ENCODE measurements around the gene BACE2.

BACE2 gene

GRCh38 chr21:41163091-41163490, 4.9 kb upstream of the BACE2 start:
- H3K27ac ChIP-seq (ENCODE audit: extremely low read depth, low read depth, low read length), result no peak overlapping the region
- H3K4me3 ChIP-seq (ENCODE audit: low read depth, low read length), result no peak overlapping the region
- ChIA-PET CTCF (interaction anchor here (1.3 kb wide), 1 partner anchor 29 kb away, joined by 6 read pairs; no protein-coding TSS in a partner anchor), POLR2A (no interaction called here)
- H3K9me3 ChIP-seq (ENCODE audit: control insufficient read depth, insufficient read depth, low read depth, low read length), result no peaks in the 10 kb centered on the region
- TF ChIP-seq ZNF214 (tag by site-specific recombination; IDR thresholded peaks at IDR 0.05; ENCODE audit: borderline replicate concordance) (no peak), HIC1 (tag by site-specific recombination; IDR thresholded peaks at IDR 0.05) (no peak), ZBTB17 (tag by site-specific recombination; IDR thresholded peaks at IDR 0.05) (no peak), MYNN (tag by site-specific recombination; IDR thresholded peaks at IDR 0.05; ENCODE audit: borderline replicate concordance) (no peak), ZNF221 (tag by site-specific recombination; IDR thresholded peaks at IDR 0.05; ENCODE audit: borderline replicate concordance) (no peak), ZNF449 (tag by site-specific recombination; IDR thresholded peaks at IDR 0.05) (no peak), ZNF324 (tag by site-specific recombination; IDR thresholded peaks at IDR 0.05) (no peak), ZFP69B (tag by site-specific recombination; IDR thresholded peaks at IDR 0.05) (no peak), ZNF585B (tag by site-specific recombination; IDR thresholded peaks at IDR 0.05) (no peak), ZNF48 (tag by site-specific recombination; IDR thresholded peaks at IDR 0.05) (no peak), ZNF639 (tag by site-specific recombination; IDR thresholded peaks at IDR 0.05) (no peak), ZNF335 (tag by site-specific recombination; conservative IDR thresholded peaks at IDR 0.05) (no peak), PRDM6 (tag by site-specific recombination; IDR thresholded peaks at IDR 0.05) (no peak), ZBTB48 (tag by site-specific recombination; IDR thresholded peaks at IDR 0.05) (no peak), ZXDB (tag by site-specific recombination; IDR thresholded peaks at IDR 0.05) (no peak), ZNF292 (tag by site-specific recombination; IDR thresholded peaks at IDR 0.05; ENCODE audit: borderline replicate concordance, low read depth) (no peak)
- no peaks in the 10 kb centered on the region for H3K36me3 ChIP-seq (ENCODE audit: control insufficient read depth in 2 of 2, insufficient read depth in 1 of 2, low read length in 2 of 2)
- H3K4me1 ChIP-seq (ENCODE audit: control insufficient read depth, insufficient read depth, low read length), result no peaks in the 10 kb centered on the region; the same call in 1 of the 2 replicates

- H3K27ac ChIP-seq (ENCODE audit: extremely low read depth, low read depth, low read length), result no peak overlapping the region
- H3K36me3 ChIP-seq (ENCODE audit: control insufficient read depth in 2 of 2, insufficient read depth in 1 of 2, low read length in 2 of 2), result no peaks in the 10 kb centered on the region
- TF ChIP-seq ZNF704 (tag by site-specific recombination; IDR thresholded peaks at IDR 0.05), result no peak
- no peak for TF ChIP-seq SALL2 (tag by site-specific recombination; IDR thresholded peaks at IDR 0.05; ENCODE audit: borderline replicate concordance)
- TF ChIP-seq YY2 (tag by site-specific recombination; IDR thresholded peaks at IDR 0.05), result no peak
- TF ChIP-seq ZNF501 (tag by site-specific recombination; IDR thresholded peaks at IDR 0.05), result no peak
- TF ChIP-seq PRDM1 (tag by site-specific recombination; IDR thresholded peaks at IDR 0.05), result no peak
- TF ChIP-seq ZNF324 (tag by site-specific recombination; IDR thresholded peaks at IDR 0.05), result no peak
- TF ChIP-seq ZNF266 (tag by site-specific recombination; IDR thresholded peaks at IDR 0.05; ENCODE audit: low read depth), result no peak
- no peak for TF ChIP-seq ZNF211 (tag by site-specific recombination; IDR thresholded peaks at IDR 0.05; ENCODE audit: low read depth)
- TF ChIP-seq ZNF473 (tag by site-specific recombination; IDR thresholded peaks at IDR 0.05), result no peak
- TF ChIP-seq ZNF529 (tag by site-specific recombination; IDR thresholded peaks at IDR 0.05; ENCODE audit: insufficient replicate concordance), result no peak
- TF ChIP-seq ZNF843 (tag by site-specific recombination; IDR thresholded peaks at IDR 0.05), result no peak
- H3K4me1 ChIP-seq (ENCODE audit: control insufficient read depth, insufficient read depth, low read length), result no peaks in the 10 kb centered on the region; the same call in 1 of the 2 replicates
- no peak overlapping the region for H3K4me3 ChIP-seq (ENCODE audit: low read depth, low read length)
- POLR2A ChIA-PET, result no interaction called here
- CTCF ChIA-PET, result interaction anchor here (0.6 kb wide), 1 partner anchor 20 kb away, joined by 4 read pairs; no protein-coding TSS in a partner anchor
- no peaks in the 10 kb centered on the region for H3K9me3 ChIP-seq (ENCODE audit: control insufficient read depth, insufficient read depth, low read depth, low read length)
Observed at GRCh38 chr21:41164052-41164451, 3.9 kb upstream of the BACE2 start.
